H9 (cell line): ENCODE measurements around the gene BRICD5. TPM values are rescaled to one million over a fixed set of nuclear protein-coding genes. Genes with fewer than 3 reads are reported as not detected.

ENCODE experiments used
- DNase-seq: peaks from one replicate; pipeline ENCODE4 v3.0.0-alpha.2; 2017
- H2AFZ ChIP-seq: one replicate; pipeline ENCODE4 v1.6.1; 2013; ENCODE audit warnings: mild to moderate bottlenecking, low read length, control low read depth, moderate library complexity
- H2AK5ac ChIP-seq: 2 replicates; pipeline ENCODE4 v1.6.1; 2013; ENCODE audit warnings: low read length, control low read depth, mixed read lengths; ENCODE audit not compliant: insufficient read length
- H2BK120ac ChIP-seq: one replicate; pipeline ENCODE4 v1.6.1; 2013; ENCODE audit warnings: low read depth, mild to moderate bottlenecking, low read length, control low read depth, inconsistent platforms; ENCODE audit not compliant: poor library complexity, severe bottlenecking
- H2BK12ac ChIP-seq: 2 replicates; pipeline ENCODE4 v1.6.1; 2013; ENCODE audit warnings: low read length, control low read depth, mixed read lengths, low read depth; ENCODE audit not compliant: insufficient read length
- H2BK15ac ChIP-seq: 2 replicates; pipeline ENCODE4 v1.6.1; 2013; ENCODE audit warnings: low read depth, low read length, control low read depth
- H2BK20ac ChIP-seq: one replicate; pipeline ENCODE4 v1.6.1; 2013; ENCODE audit warnings: low read depth, mild to moderate bottlenecking, low read length, control low read depth, inconsistent platforms; ENCODE audit not compliant: poor library complexity, severe bottlenecking
- H2BK5ac ChIP-seq: 2 replicates; pipeline ENCODE4 v1.6.1; 2013; ENCODE audit warnings: low read length, control low read depth, mixed read lengths; ENCODE audit not compliant: insufficient read length
- H3K14ac ChIP-seq: 2 replicates; pipeline ENCODE4 v1.6.1; 2013; ENCODE audit warnings: low read length, control low read depth; ENCODE audit not compliant: insufficient read depth
- H3K18ac ChIP-seq: 2 replicates; pipeline ENCODE4 v1.6.1; 2013; ENCODE audit warnings: low read depth, mild to moderate bottlenecking, mixed read lengths, low read length, control low read depth; ENCODE audit not compliant: insufficient read length
- H3K23ac ChIP-seq: 2 replicates; pipeline ENCODE4 v1.6.1; 2013; ENCODE audit warnings: low read length, control low read depth, mixed read lengths, low read depth; ENCODE audit not compliant: insufficient read length
- H3K23me2 ChIP-seq: 2 replicates; pipeline ENCODE4 v1.6.1; 2013; ENCODE audit warnings: low read depth, mild to moderate bottlenecking, mixed read lengths, low read length, control low read depth; ENCODE audit not compliant: insufficient read length, poor library complexity, severe bottlenecking
- H3K27ac ChIP-seq: 2 replicates; pipeline ENCODE4 v1.5.1; 2013; ENCODE audit warnings: low read length, control low read depth, mixed read lengths, low read depth; ENCODE audit not compliant: insufficient read length
- H3K27me3 ChIP-seq: 2 replicates; pipeline ENCODE4 v1.6.1; 2013; ENCODE audit warnings: low read length, control low read depth, inconsistent platforms; ENCODE audit not compliant: insufficient read depth
- H3K4ac ChIP-seq: 2 replicates; pipeline ENCODE4 v1.6.1; 2013; ENCODE audit warnings: low read depth, mild to moderate bottlenecking, control low read depth, inconsistent platforms, low read length, moderate library complexity
- H3K4me1 ChIP-seq: 2 replicates; pipeline ENCODE4 v1.6.1; 2013; ENCODE audit warnings: low read length, control low read depth, inconsistent platforms; ENCODE audit not compliant: insufficient read depth
- H3K4me2 ChIP-seq: 2 replicates; pipeline ENCODE4 v1.6.1; 2013; ENCODE audit warnings: low read length, control low read depth, mixed read lengths; ENCODE audit not compliant: insufficient read length, insufficient read depth
- H3K56ac ChIP-seq: 2 replicates; pipeline ENCODE4 v1.6.1; 2013; ENCODE audit warnings: low read depth, mild to moderate bottlenecking, mixed read lengths, low read length, control low read depth; ENCODE audit not compliant: insufficient read length
- H3K79me1 ChIP-seq: 2 replicates; pipeline ENCODE4 v1.6.1; 2013; ENCODE audit warnings: low read depth, mild to moderate bottlenecking, moderate library complexity, low read length, control low read depth, inconsistent platforms; ENCODE audit not compliant: insufficient read depth, poor library complexity, severe bottlenecking
- H3K79me2 ChIP-seq: 2 replicates; pipeline ENCODE4 v1.6.1; 2013; ENCODE audit warnings: low read length, control low read depth, inconsistent platforms; ENCODE audit not compliant: insufficient read depth
- H3K9ac ChIP-seq: 2 replicates; pipeline ENCODE4 v1.6.1; 2013; ENCODE audit warnings: low read length, control low read depth, mixed read lengths; ENCODE audit not compliant: insufficient read length; ENCODE audit errors: extremely low read depth
- H3K9me3 ChIP-seq: one replicate; pipeline ENCODE4 v1.6.1; 2013; ENCODE audit warnings: low read depth, low read length, inconsistent platforms; ENCODE audit not compliant: control insufficient read depth
- H3T11ph ChIP-seq: one replicate; pipeline ENCODE4 v1.6.1; 2013; ENCODE audit warnings: mild to moderate bottlenecking, low read length, control low read depth, inconsistent platforms
- H4K20me1 ChIP-seq: one replicate; pipeline ENCODE4 v1.6.1; 2013; ENCODE audit not compliant: control insufficient read depth, insufficient read length, insufficient read depth
- H4K5ac ChIP-seq: 2 replicates; pipeline ENCODE4 v1.6.1; 2013; ENCODE audit warnings: low read depth, mild to moderate bottlenecking, mixed read lengths, low read length, control low read depth; ENCODE audit not compliant: insufficient read length
- H4K8ac ChIP-seq: replicated peaks from 2 replicates; pipeline ENCODE4 v1.6.1; 2013; ENCODE audit warnings: low read length, control low read depth, mixed read lengths, low read depth; ENCODE audit not compliant: insufficient read length
- H4K91ac ChIP-seq: 2 replicates; pipeline ENCODE4 v1.6.1; 2013; ENCODE audit warnings: low read depth, mild to moderate bottlenecking, moderate library complexity, mixed read lengths, low read length, control low read depth; ENCODE audit not compliant: insufficient read length
- H3K27ac Mint-ChIP-seq, 3 experiments: 2 replicates in 2 of 3; 3 replicates in 1 of 3; pipeline ENCODE4 v1.8.0; 2020 to 2021; ENCODE audit warnings: mixed read lengths in 3 of 3, mild to moderate bottlenecking in 1 of 3, moderate library complexity in 1 of 3
- H3K27me3 Mint-ChIP-seq: 2 replicates; pipeline ENCODE4 v1.8.0; 2021; ENCODE audit warnings: low read depth, mild to moderate bottlenecking, moderate library complexity, mixed read lengths
- H3K36me3 Mint-ChIP-seq, 3 experiments: 2 replicates in 2 of 3; 3 replicates in 1 of 3; pipeline ENCODE4 v1.8.0; 2020 to 2021; ENCODE audit warnings: low read depth in 3 of 3, mixed read lengths in 3 of 3; ENCODE audit not compliant: insufficient read depth in 1 of 3
- H3K4me1 Mint-ChIP-seq, 2 experiments: 2 replicates each; pipeline ENCODE4 v1.8.0; 2020; ENCODE audit warnings: mixed read lengths in 2 of 2
- H3K4me3 Mint-ChIP-seq, 2 experiments: 2 replicates in 1 of 2; 3 replicates in 1 of 2; pipeline ENCODE4 v1.8.0; 2020 to 2021; ENCODE audit warnings: mild to moderate bottlenecking in 2 of 2, mixed read lengths in 2 of 2, moderate library complexity in 1 of 2
- H3K9me3 Mint-ChIP-seq, 2 experiments: 2 replicates in 1 of 2; 3 replicates in 1 of 2; pipeline ENCODE4 v1.8.0; 2020; ENCODE audit warnings: mild to moderate bottlenecking in 2 of 2, mixed read lengths in 2 of 2, moderate library complexity in 1 of 2
- WGBS: extraction: QIAGEN DNeasy Blood & Tissue Kit; methylation state at CpG from one replicate; pipeline ENCODE4 v1.1.7; 2013; ENCODE audit warnings: missing lambda C conversion rate, low lambda C conversion rate, mixed read lengths; ENCODE audit not compliant: insufficient read length; ENCODE audit errors: extremely low coverage; 5-methylcytosine and 5-hydroxymethylcytosine counted together
- total RNA-seq: library from RNA; stranded (reverse); gene quantifications from 2 replicates; pipeline ENCODE4 v1.2.1, GENCODE V29; 2021
- TF ChIP-seq, protein P1 (sequence below): fragments of 200-600 bp; sonication (generic); conservative IDR thresholded peaks from 3 replicates; pipeline ENCODE4 v1.8.0; 2021; ENCODE audit warnings: antibody characterized with exemption, mild to moderate bottlenecking

The BRICD5 gene
- total RNA-seq, 1 experiment from 2014 or later: 11.9 TPM

GRCh38 chr16:2209258-2210008 is 1.2 kb downstream of the BRICD5 start:
- H4K8ac ChIP-seq: no peak overlapping the region
- no peak overlapping the region for H2BK20ac ChIP-seq
- no peak overlapping the region for H4K91ac ChIP-seq
- H3K36me3 Mint-ChIP-seq: peaks cover 17 to 48% (median 46%) of the 10 kb centered on the region in 3 experiments; a peak in 6 of 7 replicates
- no peak overlapping the region for H3K4me2 ChIP-seq
- peaks cover 0 to 2% of the 10 kb centered on the region in 2 experiments; a peak in 1 of 5 replicates for H3K9me3 Mint-ChIP-seq
- peaks cover 6% of the 10 kb centered on the region for H3K79me1 ChIP-seq
- TF ChIP-seq, protein P1, sequence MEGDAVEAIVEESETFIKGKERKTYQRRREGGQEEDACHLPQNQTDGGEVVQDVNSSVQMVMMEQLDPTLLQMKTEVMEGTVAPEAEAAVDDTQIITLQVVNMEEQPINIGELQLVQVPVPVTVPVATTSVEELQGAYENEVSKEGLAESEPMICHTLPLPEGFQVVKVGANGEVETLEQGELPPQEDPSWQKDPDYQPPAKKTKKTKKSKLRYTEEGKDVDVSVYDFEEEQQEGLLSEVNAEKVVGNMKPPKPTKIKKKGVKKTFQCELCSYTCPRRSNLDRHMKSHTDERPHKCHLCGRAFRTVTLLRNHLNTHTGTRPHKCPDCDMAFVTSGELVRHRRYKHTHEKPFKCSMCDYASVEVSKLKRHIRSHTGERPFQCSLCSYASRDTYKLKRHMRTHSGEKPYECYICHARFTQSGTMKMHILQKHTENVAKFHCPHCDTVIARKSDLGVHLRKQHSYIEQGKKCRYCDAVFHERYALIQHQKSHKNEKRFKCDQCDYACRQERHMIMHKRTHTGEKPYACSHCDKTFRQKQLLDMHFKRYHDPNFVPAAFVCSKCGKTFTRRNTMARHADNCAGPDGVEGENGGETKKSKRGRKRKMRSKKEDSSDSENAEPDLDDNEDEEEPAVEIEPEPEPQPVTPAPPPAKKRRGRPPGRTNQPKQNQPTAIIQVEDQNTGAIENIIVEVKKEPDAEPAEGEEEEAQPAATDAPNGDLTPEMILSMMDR: no peak
- H3T11ph ChIP-seq: no peak overlapping the region
- no peaks in the 10 kb centered on the region for H3K9me3 ChIP-seq
- no peak overlapping the region for H3K4me3 Mint-ChIP-seq
- peaks cover 20% of the 10 kb centered on the region for H3K23me2 ChIP-seq
- H3K79me2 ChIP-seq: peaks cover 6% of the 10 kb centered on the region; the same call in 1 of the 2 replicates
- H3K4ac ChIP-seq: no peak overlapping the region
- H3K9ac ChIP-seq: no peak overlapping the region
- H3K18ac ChIP-seq: no peak overlapping the region
- H2BK120ac ChIP-seq: no peak overlapping the region
- H2BK5ac ChIP-seq: no peak overlapping the region
- H2BK12ac ChIP-seq: no peak overlapping the region
- H3K27me3 Mint-ChIP-seq: peaks cover 2% of the 10 kb centered on the region
- DNase-seq: no peak
- H3K4me1 Mint-ChIP-seq: peaks cover 18 to 22% of the 10 kb centered on the region in 2 experiments
- H2AK5ac ChIP-seq: no peak overlapping the region
- H4K5ac ChIP-seq: no peak overlapping the region
- no peak overlapping the region for H2AFZ ChIP-seq
- no peak overlapping the region for H3K27ac ChIP-seq
- H3K4me1 ChIP-seq: no peaks in the 10 kb centered on the region; the same call in 1 of the 2 replicates
- H4K20me1 ChIP-seq: no peaks in the 10 kb centered on the region
- H3K27me3 ChIP-seq: no peaks in the 10 kb centered on the region
- no peak overlapping the region for H3K27ac Mint-ChIP-seq
- H3K23ac ChIP-seq: no peak overlapping the region
- H3K14ac ChIP-seq: no peak overlapping the region
- WGBS: no CpG with 5 or more reads among the region's 29 CpGs
- H2BK15ac ChIP-seq: no peak overlapping the region
- H3K56ac ChIP-seq: no peak overlapping the region
